Suppressor macrophage treated with lipopolysaccharide for 1 hour (primary cell): ENCODE measurements around the gene MEAK7.
A peak's percentile ranks its signal among the peaks of the same experiment; 100 is the strongest.
"Not testable (repeated sequence)": the region's sequence is repeated elsewhere in the genome, so short reads cannot be mapped to it uniquely, and the experiment has no call there.

Experiments used
- DNase-seq, 3 donors: peaks; one replicate each; pipeline ENCODE4 v3.0.0-alpha.2; 2020 to 2022

MEAK7 gene

GRCh38 chr16:84532291-84532724, 27.8 kb upstream of the MEAK7 start:
- DNase-seq, result peak; percentile 81 to 85 (median 85)

- DNase-seq, result no peak
Observed at GRCh38 chr16:84531671-84532111, 27.2 kb upstream of the MEAK7 start.

GRCh38 chr16:84530590-84530989, 26.1 kb upstream of the MEAK7 start:
- DNase-seq, result no peak

GRCh38 chr16:84529607-84530006, 25.1 kb upstream of the MEAK7 start:
- DNase-seq, result no peak

- peak in 2 of 3 donors; percentile 26 to 45 for DNase-seq
Observed at GRCh38 chr16:84528322-84528721, 23.9 kb upstream of the MEAK7 start.

- peak; percentile 63 to 68 (median 68) for DNase-seq
Observed at GRCh38 chr16:84527532-84528269, 23.2 kb upstream of the MEAK7 start.

- DNase-seq, result peak in 2 of 3 donors; percentile 24 to 28
Observed at GRCh38 chr16:84526794-84527531, 22.5 kb upstream of the MEAK7 start.

GRCh38 chr16:84524941-84525581, 20.6 kb upstream of the MEAK7 start:
- not testable (repeated sequence) for DNase-seq

- no peak for DNase-seq
Observed at GRCh38 chr16:84524346-84524920, 20.0 kb upstream of the MEAK7 start.

GRCh38 chr16:84521497-84521770, 17.0 kb upstream of the MEAK7 start:
- DNase-seq, result no peak

GRCh38 chr16:84520725-84521496, 16.5 kb upstream of the MEAK7 start:
- DNase-seq, result no peak

- no peak for DNase-seq
Observed at GRCh38 chr16:84519855-84520254, 15.4 kb upstream of the MEAK7 start.

- no peak for DNase-seq
Observed at GRCh38 chr16:84518804-84519341, 14.4 kb upstream of the MEAK7 start.

- DNase-seq, result peak in 1 of 3 donors; percentile 43
Observed at GRCh38 chr16:84518220-84518619, 13.8 kb upstream of the MEAK7 start.

- no peak for DNase-seq
Observed at GRCh38 chr16:84517366-84517765, 12.9 kb upstream of the MEAK7 start.

GRCh38 chr16:84514874-84515835, 10.7 kb upstream of the MEAK7 start:
- peak; percentile 55 to 64 (median 59) for DNase-seq

GRCh38 chr16:84514295-84514873, 9.9 kb upstream of the MEAK7 start:
- no peak for DNase-seq

GRCh38 chr16:84513666-84514065, 9.2 kb upstream of the MEAK7 start:
- DNase-seq, result no peak

- DNase-seq, result no peak
Observed at GRCh38 chr16:84513123-84513522, 8.7 kb upstream of the MEAK7 start.

- DNase-seq, result no peak
Observed at GRCh38 chr16:84511831-84512230, 7.4 kb upstream of the MEAK7 start.
